ENCODE measurements around the gene MAP2K2.

Gene MAP2K2

DNA sequence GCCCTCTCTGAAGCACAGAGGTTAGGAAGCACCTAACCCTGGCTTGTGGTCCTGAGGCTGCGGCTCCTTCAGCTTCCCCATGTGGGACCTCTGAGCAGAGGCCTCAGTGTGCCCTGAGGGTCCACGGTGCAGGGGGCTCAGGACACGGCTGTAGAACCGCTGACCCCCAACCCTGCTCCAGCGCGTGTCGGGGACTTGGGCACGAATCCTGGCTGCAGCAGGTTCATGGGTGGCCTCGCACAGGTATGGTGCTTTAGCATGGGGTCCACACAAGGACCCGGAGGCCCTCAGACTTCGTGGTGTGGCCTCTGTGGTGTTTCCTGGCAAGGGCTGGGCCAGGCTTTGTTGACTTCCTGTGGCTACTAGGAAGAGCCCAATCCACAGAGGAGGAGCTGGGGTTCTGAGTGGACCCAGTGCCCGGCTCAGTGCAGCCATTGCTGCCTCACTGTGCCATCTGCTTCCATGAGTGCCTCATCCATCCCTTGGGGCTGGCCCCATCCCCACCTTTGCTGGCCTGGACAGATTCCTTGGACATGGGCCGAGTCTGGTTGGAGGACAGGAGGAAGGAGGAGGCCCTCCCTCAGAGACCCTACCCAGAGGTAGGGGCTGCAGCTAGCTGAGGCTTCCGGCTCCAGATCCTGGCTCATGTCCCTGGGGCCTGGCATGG, 81.7 kb downstream of the MAP2K2 start:
- H3K27ac ChIP-seq, result peak overlapping the region; percentile 73
- TF ChIP-seq, protein P1, sequence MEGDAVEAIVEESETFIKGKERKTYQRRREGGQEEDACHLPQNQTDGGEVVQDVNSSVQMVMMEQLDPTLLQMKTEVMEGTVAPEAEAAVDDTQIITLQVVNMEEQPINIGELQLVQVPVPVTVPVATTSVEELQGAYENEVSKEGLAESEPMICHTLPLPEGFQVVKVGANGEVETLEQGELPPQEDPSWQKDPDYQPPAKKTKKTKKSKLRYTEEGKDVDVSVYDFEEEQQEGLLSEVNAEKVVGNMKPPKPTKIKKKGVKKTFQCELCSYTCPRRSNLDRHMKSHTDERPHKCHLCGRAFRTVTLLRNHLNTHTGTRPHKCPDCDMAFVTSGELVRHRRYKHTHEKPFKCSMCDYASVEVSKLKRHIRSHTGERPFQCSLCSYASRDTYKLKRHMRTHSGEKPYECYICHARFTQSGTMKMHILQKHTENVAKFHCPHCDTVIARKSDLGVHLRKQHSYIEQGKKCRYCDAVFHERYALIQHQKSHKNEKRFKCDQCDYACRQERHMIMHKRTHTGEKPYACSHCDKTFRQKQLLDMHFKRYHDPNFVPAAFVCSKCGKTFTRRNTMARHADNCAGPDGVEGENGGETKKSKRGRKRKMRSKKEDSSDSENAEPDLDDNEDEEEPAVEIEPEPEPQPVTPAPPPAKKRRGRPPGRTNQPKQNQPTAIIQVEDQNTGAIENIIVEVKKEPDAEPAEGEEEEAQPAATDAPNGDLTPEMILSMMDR (conservative IDR thresholded peaks at IDR 0.05), result no peak
